HT1080 (cell line): ENCODE measurements around the gene RMP24. TPM values are rescaled to one million over a fixed set of nuclear protein-coding genes. Genes with fewer than 3 reads are reported as not detected.

Experiments
- small RNA-seq: library from RNA; depleted of rRNA; stranded (forward); fragments of <200 nt; gene quantifications from one replicate; pipeline ENCODE3, GENCODE V24; 2014
- total RNA-seq: library from RNA; depleted of rRNA; stranded (reverse); fragments of >200 nt; shearing (Covaris generic); gene quantifications from 2 replicates; pipeline ENCODE4 v1.2.3, GENCODE V29; 2014; rRNA removed

Gene RMP24

Small RNA genes lying within 50 kb of the gene (small RNA-seq; reads per million reads assigned to genes)
- 2.6 reads per million, percentile 84 among the genes with 10 or more reads in this experiment for gene MIR3929

Other genes with a start within 250 kb of the RMP24 start
- 72.0 and 80.0 TPM in 2 replicates for gene RPRD1A, start 94.9 kb downstream of the RMP24 start, total RNA-seq
- 61.7 and 72.5 TPM in 2 replicates for gene SLC39A6, start 156.7 kb downstream of the RMP24 start, total RNA-seq
- 149 and 177 TPM in 2 replicates for gene ELP2, start 157.2 kb downstream of the RMP24 start, total RNA-seq
- gene MOCOS, start 214.8 kb downstream of the RMP24 start, total RNA-seq: 9.2 and 12.2 TPM in 2 replicates